GM18867 (cell line): ENCODE data around the gene FOXRED2.
A peak's percentile ranks its signal among the peaks of the same experiment; 100 is the strongest.
"Not testable (repeated sequence)": the region's sequence is repeated elsewhere in the genome, so short reads cannot be mapped to it uniquely, and the experiment has no call there.

Experiments used
- ATAC-seq: cut with Tn5 transposase; IDR thresholded peaks from one replicate; pipeline ENCODE4 v1.9.1; 2021; ENCODE audit warnings: mild to moderate bottlenecking, moderate library complexity; ENCODE audit not compliant: unreplicated experiment

FOXRED2 gene

GRCh38 chr22:36519906-36520305 lies 13.1 kb upstream of the FOXRED2 start:
- ATAC-seq = not testable (repeated sequence)

GRCh38 chr22:36514766-36515165 lies 7.9 kb upstream of the FOXRED2 start:
- no peak for ATAC-seq

GRCh38 chr22:36512991-36513390 lies 6.2 kb upstream of the FOXRED2 start:
- no peak for ATAC-seq

GRCh38 chr22:36512333-36512732 lies 5.5 kb upstream of the FOXRED2 start:
- ATAC-seq = no peak

GRCh38 chr22:36510966-36511881 lies 4.4 kb upstream of the FOXRED2 start:
- no peak for ATAC-seq

GRCh38 chr22:36510384-36510783 lies 3.5 kb upstream of the FOXRED2 start:
- no peak for ATAC-seq

GRCh38 chr22:36507518-36508010 lies 724 bp upstream of the FOXRED2 start:
- ATAC-seq = no peak

- ATAC-seq = no peak
Observed at GRCh38 chr22:36505998-36506635, 723 bp downstream of the FOXRED2 start.

- no peak for ATAC-seq
Observed at GRCh38 chr22:36497910-36498665, 8.8 kb downstream of the FOXRED2 start.

- ATAC-seq = no peak
Observed at GRCh38 chr22:36493690-36494110, 13.1 kb downstream of the FOXRED2 start.

GRCh38 chr22:36492109-36492508 lies 14.7 kb downstream of the FOXRED2 start:
- ATAC-seq = no peak

GRCh38 chr22:36491155-36491554 lies 15.7 kb downstream of the FOXRED2 start:
- ATAC-seq = no peak

GRCh38 chr22:36486619-36487384 lies 20.0 kb downstream of the FOXRED2 start:
- no peak for ATAC-seq

- ATAC-seq = peak; percentile 82
Observed at GRCh38 chr22:36481393-36482168, 25.3 kb downstream of the FOXRED2 start, which contains the start of gene TXN2. Gene TXN2, minus strand, starts transcription at chr22:36481640. Its CDS starts 803 bp downstream, at chr22:36480837.

- no peak for ATAC-seq
Observed at GRCh38 chr22:36480941-36481392, 25.9 kb downstream of the FOXRED2 start.

- ATAC-seq = no peak
Observed at GRCh38 chr22:36478966-36479365, 27.9 kb downstream of the FOXRED2 start.

- ATAC-seq = no peak
Observed at GRCh38 chr22:36475341-36475740, 31.5 kb downstream of the FOXRED2 start.

- ATAC-seq = no peak
Observed at GRCh38 chr22:36472689-36473088, 34.2 kb downstream of the FOXRED2 start.

GRCh38 chr22:36471341-36471821 lies 35.5 kb downstream of the FOXRED2 start:
- ATAC-seq = no peak
